HepG2 (cell line): ENCODE measurements around the gene MRPS7. TPM values are rescaled to one million over a fixed set of nuclear protein-coding genes. Genes with fewer than 3 reads are reported as not detected.

Source experiments
- CREM ChIP-seq, 2 experiments: sonication (generic) in 1 of 2; formaldehyde crosslinking in 1 of 2; IDR thresholded peaks; 2 replicates each; pipeline versions ENCODE4 v1.4.0 to v1.6.1; 2016 to 2020; ENCODE audit warnings: antibody characterized with exemption in 1 of 2, mild to moderate bottlenecking in 1 of 2, missing genetic modification reagents in 1 of 2
- NRL ChIP-seq: sonication (generic); formaldehyde crosslinking; IDR thresholded peaks from 2 replicates; pipeline ENCODE4 v1.5.0; 2020; ENCODE audit warnings: missing genetic modification reagents, mild to moderate bottlenecking, moderate library complexity, borderline replicate concordance
- POLR2AphosphoS2 ChIP-seq: IDR thresholded peaks from 2 replicates; pipeline ENCODE4 v1.6.1; 2011; ENCODE audit warnings: low read depth, low read length, improper control_type of control experiment
- SKI ChIP-seq: fragments of 450-650 bp; IDR thresholded peaks from one replicate; pipeline ENCODE4 v1.6.1; 2018; ENCODE audit warnings: mild to moderate bottlenecking; ENCODE audit not compliant: partially characterized antibody
- SOX13 ChIP-seq, 3 experiments: fragments of 450-650 bp in 1 of 3; sonication (generic) in 1 of 3; formaldehyde crosslinking in 1 of 3; IDR thresholded peaks in 2 of 3; conservative IDR thresholded peaks in 1 of 3; 2 replicates each; pipeline versions ENCODE4 v1.5.0 to v1.6.1; 2016 to 2020; ENCODE audit warnings: antibody characterized with exemption in 1 of 3, mild to moderate bottlenecking in 1 of 3, missing compliant biosample characterization in 1 of 3, missing genetic modification reagents in 1 of 3, moderate library complexity in 1 of 3
- TRAFD1 ChIP-seq: sonication (generic); formaldehyde crosslinking; IDR thresholded peaks from 2 replicates; pipeline ENCODE4 v1.5.1; 2020; ENCODE audit warnings: missing genetic modification reagents, mild to moderate bottlenecking, borderline replicate concordance
- ZNF501 ChIP-seq: sonication (generic); formaldehyde crosslinking; IDR thresholded peaks from 2 replicates; pipeline ENCODE4 v1.5.1; 2020; ENCODE audit warnings: mild to moderate bottlenecking, moderate library complexity, missing genetic modification reagents
- ZNF772 ChIP-seq: sonication (generic); formaldehyde crosslinking; IDR thresholded peaks from 2 replicates; pipeline ENCODE4 v1.5.0; 2020; ENCODE audit warnings: mild to moderate bottlenecking, missing genetic modification reagents
- ZSCAN9 ChIP-seq: IDR thresholded peaks from 2 replicates; pipeline ENCODE4 v1.6.1; 2016; ENCODE audit warnings: borderline replicate concordance
- ZXDC ChIP-seq: sonication (generic); formaldehyde crosslinking; IDR thresholded peaks from 2 replicates; pipeline ENCODE4 v1.5.0; 2020; ENCODE audit warnings: mild to moderate bottlenecking, missing genetic modification reagents
- polyA plus RNA-seq, 8 experiments: library from polyadenylated mRNA; depleted of rRNA in 3 of 8; stranded (reverse) in 7 of 8; unstranded in 1 of 8; fragments of >200 nt; fragmentation: Illumina TruSeq in 4 of 8; extraction: Trizol in 4 of 8; gene quantifications; 2 replicates each; pipeline versions ENCODE4 v1.2.1 to v1.2.3, GENCODE V29; 2011 to 2016; ENCODE audit warnings: low read depth in 4 of 8, missing spikeins in 1 of 8, mixed read lengths in 1 of 8; ENCODE audit not compliant: insufficient read depth in 1 of 8
- total RNA-seq, 5 experiments: library from RNA; depleted of rRNA; stranded (reverse); fragments of >200 nt; fragmentation: Illumina TruSeq; extraction: Trizol; gene quantifications; 2 replicates each; pipeline ENCODE4 v1.2.3, GENCODE V29; 2016; ENCODE audit warnings: low read depth in 1 of 5
- TF ChIP-seq, protein P1 (sequence below): sonication (generic); formaldehyde crosslinking; IDR thresholded peaks from 2 replicates; pipeline ENCODE4 v1.4.0; 2020; ENCODE audit warnings: missing genetic modification reagents, mild to moderate bottlenecking, borderline replicate concordance
- TF ChIP-seq, protein P2 (sequence below): IDR thresholded peaks from 2 replicates; pipeline ENCODE4 v1.6.1; 2016; ENCODE audit warnings: mild to moderate bottlenecking, missing biosample characterization, missing genetic modification reagents

The MRPS7 gene
- total and polyA plus RNA-seq, 2 of the 13 experiments (the other 11 are each of a cell fraction or from before 2014, with no cell fraction given) = 97.0 to 162 TPM

DNA sequence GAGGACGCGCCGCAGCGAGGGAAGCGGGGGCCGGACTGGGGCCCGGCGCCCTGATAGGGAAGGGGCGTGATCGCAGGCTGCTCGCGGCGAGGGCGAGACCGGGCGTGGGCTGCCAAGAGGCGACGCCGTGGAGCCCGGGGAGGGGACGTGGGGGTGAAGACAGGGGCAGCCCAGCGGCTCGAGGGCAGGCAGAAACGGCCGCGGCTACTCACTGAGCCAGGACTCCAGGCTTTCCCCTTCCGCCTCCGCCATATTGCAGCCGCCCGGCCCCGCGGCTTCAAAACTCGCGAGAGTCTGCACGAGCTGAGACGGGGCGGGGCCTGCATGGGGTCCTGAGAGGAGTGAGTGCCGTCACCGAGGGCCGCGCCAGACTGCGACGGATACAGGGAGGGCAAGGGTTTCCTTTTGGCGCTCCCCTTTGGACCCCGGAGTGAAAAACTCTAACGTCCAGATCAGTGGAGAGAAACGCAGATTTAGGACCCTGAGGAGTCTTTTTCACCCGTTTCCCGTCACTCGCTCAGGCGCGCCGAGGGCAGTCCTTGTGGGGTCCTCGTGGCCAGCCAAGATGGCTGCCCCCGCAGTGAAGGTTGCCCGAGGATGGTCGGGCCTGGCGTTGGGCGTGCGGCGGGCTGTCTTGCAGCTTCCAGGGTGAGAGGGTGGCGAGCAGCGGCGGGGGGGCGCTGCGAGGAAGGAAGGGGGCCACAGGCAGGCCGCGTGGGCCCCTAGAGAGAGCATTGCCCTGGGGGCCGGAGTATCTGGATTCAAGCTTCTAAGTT is at the start of gene MRPS7, which contains the start of gene GGA3 (continued):
- 0 out of 2 replicates have a peak, but pooled peaks have one; percentile 25 for TF ChIP-seq ZXDC (CRISPR knock-in tag)
- TF ChIP-seq, protein P1, sequence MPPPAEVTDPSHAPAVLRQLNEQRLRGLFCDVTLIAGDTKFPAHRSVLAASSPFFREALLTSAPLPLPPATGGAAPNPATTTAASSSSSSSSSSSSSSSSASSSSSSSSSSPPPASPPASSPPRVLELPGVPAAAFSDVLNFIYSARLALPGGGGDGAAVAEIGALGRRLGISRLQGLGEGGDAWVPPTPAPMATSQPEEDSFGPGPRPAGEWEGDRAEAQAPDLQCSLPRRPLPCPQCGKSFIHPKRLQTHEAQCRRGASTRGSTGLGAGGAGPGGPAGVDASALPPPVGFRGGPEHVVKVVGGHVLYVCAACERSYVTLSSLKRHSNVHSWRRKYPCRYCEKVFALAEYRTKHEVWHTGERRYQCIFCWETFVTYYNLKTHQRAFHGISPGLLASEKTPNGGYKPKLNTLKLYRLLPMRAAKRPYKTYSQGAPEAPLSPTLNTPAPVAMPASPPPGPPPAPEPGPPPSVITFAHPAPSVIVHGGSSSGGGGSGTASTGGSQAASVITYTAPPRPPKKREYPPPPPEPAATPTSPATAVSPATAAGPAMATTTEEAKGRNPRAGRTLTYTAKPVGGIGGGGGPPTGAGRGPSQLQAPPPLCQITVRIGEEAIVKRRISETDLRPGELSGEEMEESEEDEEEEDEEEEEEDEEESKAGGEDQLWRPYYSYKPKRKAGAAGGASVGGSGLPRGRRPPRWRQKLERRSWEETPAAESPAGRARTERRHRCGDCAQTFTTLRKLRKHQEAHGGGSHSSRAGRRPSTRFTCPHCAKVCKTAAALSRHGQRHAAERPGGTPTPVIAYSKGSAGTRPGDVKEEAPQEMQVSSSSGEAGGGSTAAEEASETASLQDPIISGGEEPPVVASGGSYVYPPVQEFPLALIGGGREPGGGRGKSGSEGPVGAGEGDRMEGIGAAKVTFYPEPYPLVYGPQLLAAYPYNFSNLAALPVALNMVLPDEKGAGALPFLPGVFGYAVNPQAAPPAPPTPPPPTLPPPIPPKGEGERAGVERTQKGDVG (CRISPR knock-in tag) = peak; percentile 63; the same call in 1 of the 2 replicates
- TF ChIP-seq CREM (IDR thresholded peaks at IDR 0.05) = peak; percentile 86
- no peak for TF ChIP-seq CREM (CRISPR knock-in tag; IDR thresholded peaks at IDR 0.05)
- TF ChIP-seq POLR2AphosphoS2 = peak; percentile 92
- TF ChIP-seq ZNF772 (CRISPR knock-in tag) = peak; percentile 97; the same call in 1 of the 2 replicates
- peak; percentile 67 for TF ChIP-seq SKI
- TF ChIP-seq TRAFD1 (CRISPR knock-in tag) = no peak; the same call in 1 of the 2 replicates
- TF ChIP-seq ZSCAN9 (CRISPR knock-in tag) = peak; percentile 84
- peak; percentile 78 for TF ChIP-seq NRL (CRISPR knock-in tag)
- TF ChIP-seq, protein P2, sequence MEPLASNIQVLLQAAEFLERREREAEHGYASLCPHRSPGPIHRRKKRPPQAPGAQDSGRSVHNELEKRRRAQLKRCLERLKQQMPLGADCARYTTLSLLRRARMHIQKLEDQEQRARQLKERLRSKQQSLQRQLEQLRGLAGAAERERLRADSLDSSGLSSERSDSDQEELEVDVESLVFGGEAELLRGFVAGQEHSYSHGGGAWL (CRISPR knock-in tag) = peak; percentile 78; the same call in 1 of the 2 replicates
- TF ChIP-seq ZNF501 (CRISPR knock-in tag) = peak; percentile 98
- TF ChIP-seq SOX13 (IDR thresholded peaks at IDR 0.05) = 0 out of 2 replicates have a peak, but pooled peaks have one; percentile 24
- TF ChIP-seq SOX13 (CRISPR knock-in tag; conservative IDR thresholded peaks at IDR 0.05 in 1 of 2, IDR thresholded peaks at IDR 0.05 in 1 of 2) = no peak
